Activated T-cell treated with anti-CD3 and anti-CD28 coated beads, Interleukin-2, amount 50 U/mL, for 72 hours (primary cell): ENCODE measurements around the gene HAPLN2. TPM values are rescaled to one million over a fixed set of nuclear protein-coding genes. Genes with fewer than 3 reads are reported as not detected.

Experiments used
- ATAC-seq, 2 donors: fragments of 150-1000 bp; cut with Tn5 transposase; replicated peaks in 1 of 2; 2 replicates each; pipeline ENCODE4 v1.10.0; 2021; ENCODE audit warnings: moderate library complexity in 2 of 2, mild to moderate bottlenecking in 1 of 2
- DNase-seq, 2 donors: peaks; one replicate each; pipeline ENCODE4 v3.0.0; 2021 to 2022; ENCODE audit warnings: mixed read lengths in 1 of 2
- H3K27ac Mint-ChIP-seq: one replicate; pipeline ENCODE4 v1.8.0; 2022; ENCODE audit warnings: mild to moderate bottlenecking, moderate library complexity, mixed read lengths
- H3K27me3 Mint-ChIP-seq: one replicate; pipeline ENCODE4 v1.8.0; 2022; ENCODE audit warnings: low read depth, mixed read lengths
- H3K36me3 Mint-ChIP-seq, 2 donors: one replicate each; pipeline ENCODE4 v1.8.0; 2022; ENCODE audit warnings: mixed read lengths in 2 of 2, mild to moderate bottlenecking in 1 of 2; ENCODE audit not compliant: insufficient read depth in 2 of 2
- H3K4me1 Mint-ChIP-seq: one replicate; pipeline ENCODE4 v1.8.0; 2022; ENCODE audit warnings: low read depth, mixed read lengths
- H3K4me3 Mint-ChIP-seq, 2 donors: one replicate each; pipeline ENCODE4 v1.8.0; 2022; ENCODE audit warnings: mild to moderate bottlenecking in 2 of 2, mixed read lengths in 2 of 2, moderate library complexity in 2 of 2
- H3K9me3 Mint-ChIP-seq, 2 donors: one replicate each; pipeline ENCODE4 v1.8.0; 2022; ENCODE audit warnings: mixed read lengths in 2 of 2
- total RNA-seq, 2 donors: library from RNA; stranded (reverse); gene quantifications; one replicate each; pipeline ENCODE4 v1.2.3, GENCODE V29; 2022

HAPLN2 gene
- total RNA-seq, 2 donors from 2014 or later = 0.22 to 1.00 TPM

DNA sequence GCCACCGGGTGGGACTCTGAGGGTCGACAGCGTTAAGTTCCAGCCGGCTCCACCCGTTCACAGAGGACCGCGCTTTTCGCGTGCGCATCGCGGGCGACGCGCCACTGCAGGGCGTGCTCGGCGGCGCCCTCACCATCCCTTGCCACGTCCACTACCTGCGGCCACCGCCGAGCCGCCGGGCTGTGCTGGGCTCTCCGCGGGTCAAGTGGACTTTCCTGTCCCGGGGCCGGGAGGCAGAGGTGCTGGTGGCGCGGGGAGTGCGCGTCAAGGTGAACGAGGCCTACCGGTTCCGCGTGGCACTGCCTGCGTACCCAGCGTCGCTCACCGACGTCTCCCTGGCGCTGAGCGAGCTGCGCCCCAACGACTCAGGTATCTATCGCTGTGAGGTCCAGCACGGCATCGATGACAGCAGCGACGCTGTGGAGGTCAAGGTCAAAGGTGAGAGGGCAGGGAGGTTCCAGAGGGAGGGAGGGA lies 27.6 kb downstream of the HAPLN2 start:
- no peak overlapping the region for H3K27ac Mint-ChIP-seq
- H3K27me3 Mint-ChIP-seq = peaks cover 85% of the 10 kb centered on the region

GRCh38 chr1:156647351-156647750 lies 28.1 kb downstream of the HAPLN2 start:
- Mint-ChIP-seq H3K27ac (no peak overlapping the region), H3K36me3 (no peaks in the 10 kb centered on the region), H3K9me3 (no peaks in the 10 kb centered on the region), H3K4me1 (peaks cover 15% of the 10 kb centered on the region), H3K27me3 (peaks cover 88% of the 10 kb centered on the region), H3K4me3 (no peak overlapping the region)
- ATAC-seq = no peak
- DNase-seq = no peak

More for the DNA sequence above, 27.6 kb downstream of the HAPLN2 start:
- Mint-ChIP-seq H3K4me3 (no peak overlapping the region), H3K4me1 (peaks cover 18% of the 10 kb centered on the region), H3K36me3 (no peaks in the 10 kb centered on the region), H3K9me3 (no peaks in the 10 kb centered on the region)
- no peak for ATAC-seq
- DNase-seq = no peak

- Mint-ChIP-seq H3K27me3 (peaks cover 88% of the 10 kb centered on the region), H3K27ac (no peak overlapping the region), H3K9me3 (no peaks in the 10 kb centered on the region), H3K4me3 (no peak overlapping the region), H3K36me3 (no peaks in the 10 kb centered on the region), H3K4me1 (peaks cover 5% of the 10 kb centered on the region)
- no peak for DNase-seq
- ATAC-seq = no peak
These were observed 29.3 kb downstream of the HAPLN2 start for GRCh38 chr1:156648496-156648895.

- no peak for DNase-seq
- H3K27me3 Mint-ChIP-seq = peaks cover 88% of the 10 kb centered on the region
- no peak for ATAC-seq
- no peak overlapping the region for H3K27ac Mint-ChIP-seq
- H3K4me3 Mint-ChIP-seq = no peak overlapping the region
- no peaks in the 10 kb centered on the region for H3K36me3 Mint-ChIP-seq
- H3K9me3 Mint-ChIP-seq = no peaks in the 10 kb centered on the region
- H3K4me1 Mint-ChIP-seq = peaks cover under 1% of the 10 kb centered on the region
These were observed 29.7 kb downstream of the HAPLN2 start for GRCh38 chr1:156648951-156649350.

DNA sequence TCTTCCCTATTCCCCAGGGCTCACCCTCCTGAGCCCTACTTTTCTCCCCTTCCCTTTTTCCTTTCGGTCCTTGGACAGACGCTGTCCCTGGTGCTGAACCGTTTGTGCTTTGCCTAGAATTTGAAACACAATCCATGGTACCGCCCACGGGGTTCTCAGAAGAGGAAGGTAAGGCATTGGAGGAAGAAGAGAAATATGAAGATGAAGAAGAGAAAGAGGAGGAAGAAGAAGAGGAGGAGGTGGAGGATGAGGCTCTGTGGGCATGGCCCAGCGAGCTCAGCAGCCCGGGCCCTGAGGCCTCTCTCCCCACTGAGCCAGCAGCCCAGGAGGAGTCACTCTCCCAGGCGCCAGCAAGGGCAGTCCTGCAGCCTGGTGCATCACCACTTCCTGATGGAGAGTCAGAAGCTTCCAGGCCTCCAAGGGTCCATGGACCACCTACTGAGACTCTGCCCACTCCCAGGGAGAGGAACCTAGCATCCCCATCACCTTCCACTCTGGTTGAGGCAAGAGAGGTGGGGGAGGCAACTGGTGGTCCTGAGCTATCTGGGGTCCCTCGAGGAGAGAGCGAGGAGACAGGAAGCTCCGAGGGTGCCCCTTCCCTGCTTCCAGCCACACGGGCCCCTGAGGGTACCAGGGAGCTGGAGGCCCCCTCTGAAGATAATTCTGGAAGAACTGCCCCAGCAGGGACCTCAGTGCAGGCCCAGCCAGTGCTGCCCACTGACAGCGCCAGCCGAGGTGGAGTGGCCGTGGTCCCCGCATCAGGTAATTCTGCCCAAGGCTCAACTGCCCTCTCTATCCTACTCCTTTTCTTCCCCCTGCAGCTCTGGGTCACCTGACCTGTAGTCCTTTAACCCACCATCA lies 33.1 kb downstream of the HAPLN2 start:
- no peak overlapping the region for H3K27ac Mint-ChIP-seq
- H3K4me1 Mint-ChIP-seq = peaks cover 8% of the 10 kb centered on the region
- no peak for DNase-seq
- H3K27me3 Mint-ChIP-seq = peaks cover 95% of the 10 kb centered on the region
- no peaks in the 10 kb centered on the region for H3K36me3 Mint-ChIP-seq
- no peak overlapping the region for H3K4me3 Mint-ChIP-seq
- H3K9me3 Mint-ChIP-seq = no peaks in the 10 kb centered on the region
- ATAC-seq = no peak

GRCh38 chr1:156652992-156653355 lies 33.8 kb downstream of the HAPLN2 start:
- no peaks in the 10 kb centered on the region for H3K9me3 Mint-ChIP-seq
- peaks cover 95% of the 10 kb centered on the region for H3K27me3 Mint-ChIP-seq
- ATAC-seq = no peak

DNA sequence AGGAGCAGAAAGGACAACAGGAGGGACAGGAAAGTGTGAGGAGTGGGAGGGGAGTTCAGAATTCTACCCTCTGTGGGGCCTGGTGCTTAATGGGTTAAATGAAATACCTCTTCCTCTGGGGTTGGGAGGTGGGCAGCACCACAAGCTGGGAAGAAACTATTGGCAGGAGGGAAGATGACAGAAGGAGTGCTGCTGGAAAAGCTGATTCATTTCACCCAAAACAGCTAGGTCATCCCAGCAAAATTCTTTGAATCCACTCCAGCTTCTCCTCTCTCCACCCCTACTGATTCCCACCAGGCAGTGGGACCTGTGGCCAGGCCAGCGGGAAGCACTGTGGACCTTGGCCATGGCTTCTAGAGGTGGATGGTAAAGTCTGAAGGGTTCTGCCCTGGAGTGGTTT lies 35.5 kb downstream of the HAPLN2 start:
- H3K27me3 Mint-ChIP-seq = peaks cover 85% of the 10 kb centered on the region
- H3K9me3 Mint-ChIP-seq = no peaks in the 10 kb centered on the region
- DNase-seq (no peak), ATAC-seq (no peak)
- H3K27ac Mint-ChIP-seq = no peak overlapping the region
- H3K4me3 Mint-ChIP-seq = no peak overlapping the region
- H3K36me3 Mint-ChIP-seq = no peaks in the 10 kb centered on the region
- peaks cover 30% of the 10 kb centered on the region for H3K4me1 Mint-ChIP-seq

More at GRCh38 chr1:156652992-156653355, 33.8 kb downstream of the HAPLN2 start:
- no peak overlapping the region for H3K4me3 Mint-ChIP-seq
- H3K27ac Mint-ChIP-seq = no peak overlapping the region
- H3K4me1 Mint-ChIP-seq = peaks cover 13% of the 10 kb centered on the region
- no peak for DNase-seq
- H3K36me3 Mint-ChIP-seq = no peaks in the 10 kb centered on the region

DNA sequence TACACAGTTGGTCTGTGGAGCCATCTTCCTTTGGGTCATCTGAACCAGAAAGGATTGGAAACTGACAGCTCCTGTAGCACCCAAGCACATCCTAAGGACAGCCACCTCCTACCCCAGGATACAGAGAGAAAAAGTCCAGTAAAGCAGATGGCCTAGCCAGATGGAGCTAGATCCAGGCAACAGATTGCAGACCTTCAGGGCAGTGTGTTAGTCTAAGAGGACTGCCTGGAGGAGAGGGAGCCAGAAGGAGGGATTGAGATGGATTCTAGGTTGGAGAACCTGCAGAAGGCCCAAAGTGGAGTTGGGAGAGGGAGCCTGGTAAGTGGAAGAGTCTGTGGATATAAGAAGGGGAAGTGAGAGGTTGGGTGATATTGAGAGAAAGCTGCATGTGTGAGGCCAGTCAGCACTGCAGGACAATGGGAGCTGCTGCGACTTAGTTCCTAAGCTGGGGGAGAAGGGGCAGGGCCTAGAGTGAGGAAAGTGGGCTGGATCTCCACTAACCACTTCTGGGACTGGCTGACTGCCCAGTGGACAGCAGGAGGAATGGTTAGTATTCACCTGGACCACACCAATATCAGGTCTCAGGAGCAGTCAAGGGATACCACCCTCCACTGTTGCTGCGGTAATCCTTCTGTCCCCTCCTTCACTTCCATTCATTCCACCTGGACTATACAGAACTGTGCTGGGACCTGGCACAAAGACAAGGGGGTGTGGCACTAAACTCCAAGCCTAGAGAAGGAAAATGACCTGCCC lies 36.1 kb downstream of the HAPLN2 start:
- Mint-ChIP-seq H3K9me3 (no peaks in the 10 kb centered on the region), H3K27ac (no peak overlapping the region), H3K4me3 (no peak overlapping the region), H3K36me3 (no peaks in the 10 kb centered on the region), H3K27me3 (peaks cover 80% of the 10 kb centered on the region), H3K4me1 (peaks cover 36% of the 10 kb centered on the region)
- ATAC-seq (no peak), DNase-seq (no peak)

- Mint-ChIP-seq H3K27ac (no peak overlapping the region), H3K9me3 (no peaks in the 10 kb centered on the region), H3K36me3 (no peaks in the 10 kb centered on the region), H3K27me3 (peaks cover 73% of the 10 kb centered on the region), H3K4me3 (no peak overlapping the region), H3K4me1 (peaks cover 43% of the 10 kb centered on the region)
- DNase-seq = no peak
- ATAC-seq = no peak
These were observed 36.8 kb downstream of the HAPLN2 start for GRCh38 chr1:156655904-156656516.

GRCh38 chr1:156656806-156657740 lies 37.9 kb downstream of the HAPLN2 start:
- Mint-ChIP-seq H3K4me3 (peak overlapping the region; percentile 77 to 80), H3K36me3 (no peaks in the 10 kb centered on the region), H3K27me3 (peaks cover 66% of the 10 kb centered on the region), H3K9me3 (no peaks in the 10 kb centered on the region), H3K4me1 (peaks cover 51% of the 10 kb centered on the region), H3K27ac (no peak overlapping the region)
- ATAC-seq (peak; percentile 33 to 34), DNase-seq (peak; percentile 74 to 84)

GRCh38 chr1:156657741-156658319 lies 38.6 kb downstream of the HAPLN2 start:
- peaks cover 59% of the 10 kb centered on the region for H3K27me3 Mint-ChIP-seq
- no peaks in the 10 kb centered on the region for H3K9me3 Mint-ChIP-seq
- no peak overlapping the region for H3K27ac Mint-ChIP-seq
- peaks cover 57% of the 10 kb centered on the region for H3K4me1 Mint-ChIP-seq
- H3K4me3 Mint-ChIP-seq = peak overlapping the region; percentile 77 to 80
- ATAC-seq = no peak
- no peaks in the 10 kb centered on the region for H3K36me3 Mint-ChIP-seq
- DNase-seq = no peak

DNA sequence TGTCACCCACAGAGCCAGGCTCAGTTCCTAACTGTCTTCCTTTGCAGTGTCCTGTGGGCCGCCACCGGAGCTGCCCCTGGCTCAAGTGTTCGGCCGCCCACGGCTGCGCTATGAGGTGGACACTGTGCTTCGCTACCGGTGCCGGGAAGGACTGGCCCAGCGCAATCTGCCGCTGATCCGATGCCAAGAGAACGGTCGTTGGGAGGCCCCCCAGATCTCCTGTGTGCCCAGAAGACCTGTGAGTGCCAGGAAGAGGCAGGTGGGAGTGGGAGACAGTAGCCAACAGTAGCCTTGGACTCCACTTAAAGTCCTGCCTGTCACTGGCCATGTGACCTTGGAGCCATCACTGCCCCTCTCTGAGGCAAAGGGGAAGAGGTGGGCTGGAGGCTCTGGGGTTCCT lies 39.3 kb downstream of the HAPLN2 start:
- peaks cover 64% of the 10 kb centered on the region for H3K4me1 Mint-ChIP-seq
- ATAC-seq (no peak), DNase-seq (no peak)
- H3K36me3 Mint-ChIP-seq = no peaks in the 10 kb centered on the region
- peaks cover 52% of the 10 kb centered on the region for H3K27me3 Mint-ChIP-seq
- no peaks in the 10 kb centered on the region for H3K9me3 Mint-ChIP-seq
- peak overlapping the region; percentile 11 to 19 for H3K4me3 Mint-ChIP-seq
- no peak overlapping the region for H3K27ac Mint-ChIP-seq
